ENCODE measurements around the gene API5.
"Not testable (repeated sequence)": the region's sequence is repeated elsewhere in the genome, so short reads cannot be mapped to it uniquely, and the experiment has no call there.

- TF ChIP-seq FOXM1 (IDR thresholded peaks at IDR 0.05; ENCODE audit: borderline replicate concordance); SP1 (IDR thresholded peaks at IDR 0.05); PKNOX1 (IDR thresholded peaks at IDR 0.05); ZNF384 (IDR thresholded peaks at IDR 0.05); ELF4 (IDR thresholded peaks at IDR 0.05); HDGF (IDR thresholded peaks at IDR 0.05; ENCODE audit: borderline replicate concordance); BHLHE40 (IDR thresholded peaks at IDR 0.05; ENCODE audit: borderline replicate concordance); FOXK2 (IDR thresholded peaks at IDR 0.05); FOXA1 (IDR thresholded peaks at IDR 0.05); LEF1 (IDR thresholded peaks at IDR 0.05; ENCODE audit: borderline replicate concordance); NFRKB (IDR thresholded peaks at IDR 0.05); TARDBP (IDR thresholded peaks at IDR 0.05); ARNT (IDR thresholded peaks at IDR 0.05); L3MBTL2 (conservative IDR thresholded peaks at IDR 0.05): not testable (repeated sequence)
Measured at GRCh38 chr11:43351426-43351825, 39.6 kb downstream of the API5 start.

All from HEK293T (cell line).